Brain microvascular endothelial cell (primary cell): ENCODE results near the gene CSRNP3.
"Not testable (repeated sequence)": the region's sequence is repeated elsewhere in the genome, so short reads cannot be mapped to it uniquely, and the experiment has no call there.

Source experiments
- DNase-seq: peaks from one replicate; pipeline ENCODE4 v3.0.0-alpha.2; 2020
- H3K27ac ChIP-seq: fragments of 250-450 bp; sonication (Bioruptor Pico); 2 replicates; pipeline ENCODE4 v1.5.1; 2020; ENCODE audit warnings: mild to moderate bottlenecking, moderate library complexity
- H3K27me3 ChIP-seq: fragments of 250-450 bp; sonication (Bioruptor Pico); replicated peaks from 2 replicates; pipeline ENCODE4 v1.5.1; 2020; ENCODE audit warnings: mild to moderate bottlenecking
- H3K36me3 ChIP-seq: fragments of 250-450 bp; sonication (Bioruptor Pico); replicated peaks from 2 replicates; pipeline ENCODE4 v1.5.1; 2020; ENCODE audit warnings: mild to moderate bottlenecking
- H3K4me3 ChIP-seq: 2 replicates; pipeline ENCODE4 v1.5.1; 2011; ENCODE audit warnings: low read depth, mild to moderate bottlenecking, control low read depth, low read length, moderate library complexity
- in situ Hi-C: cut with HindIII; loops from 2 replicates; pipeline ENCODE4 v1.10.0; 2017; ENCODE audit warnings: low sequenced_read_pairs, low pct_ligation_motif_present
- TF ChIP-seq, protein P1 (sequence below): IDR thresholded peaks from 2 replicates; pipeline ENCODE4 v1.5.1; 2011; ENCODE audit warnings: low read depth, mild to moderate bottlenecking, moderate library complexity, low read length, control low read depth, inconsistent platforms; ENCODE audit errors: missing control alignments

Gene CSRNP3

DNA sequence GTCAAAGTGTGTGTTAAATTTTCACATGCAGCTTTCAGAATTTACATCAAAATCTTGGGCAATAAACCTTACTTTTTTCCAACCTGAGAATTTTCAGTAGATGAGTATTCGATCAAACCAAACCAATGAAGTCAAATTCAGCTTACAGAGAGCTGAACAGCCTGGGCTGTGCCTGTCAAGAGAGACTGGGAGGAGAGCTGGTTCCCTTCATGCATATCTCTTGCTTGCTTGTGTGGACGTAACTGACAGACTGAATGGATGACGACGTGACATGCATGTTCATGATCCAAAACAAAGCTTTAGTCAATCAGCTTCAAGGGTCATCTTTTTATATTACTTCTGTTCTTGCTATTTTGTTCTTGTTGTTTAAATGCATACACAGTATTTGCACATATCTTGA is 179.3 kb downstream of the CSRNP3 start:
- Histone ChIP-seq H3K27me3 (no peaks in the 10 kb centered on the region), H3K36me3 (no peaks in the 10 kb centered on the region), H3K4me3 (no peak overlapping the region), H3K27ac (no peak overlapping the region)
- DNase-seq = no peak
- in situ Hi-C loops = no loop called here
- TF ChIP-seq, protein P1, sequence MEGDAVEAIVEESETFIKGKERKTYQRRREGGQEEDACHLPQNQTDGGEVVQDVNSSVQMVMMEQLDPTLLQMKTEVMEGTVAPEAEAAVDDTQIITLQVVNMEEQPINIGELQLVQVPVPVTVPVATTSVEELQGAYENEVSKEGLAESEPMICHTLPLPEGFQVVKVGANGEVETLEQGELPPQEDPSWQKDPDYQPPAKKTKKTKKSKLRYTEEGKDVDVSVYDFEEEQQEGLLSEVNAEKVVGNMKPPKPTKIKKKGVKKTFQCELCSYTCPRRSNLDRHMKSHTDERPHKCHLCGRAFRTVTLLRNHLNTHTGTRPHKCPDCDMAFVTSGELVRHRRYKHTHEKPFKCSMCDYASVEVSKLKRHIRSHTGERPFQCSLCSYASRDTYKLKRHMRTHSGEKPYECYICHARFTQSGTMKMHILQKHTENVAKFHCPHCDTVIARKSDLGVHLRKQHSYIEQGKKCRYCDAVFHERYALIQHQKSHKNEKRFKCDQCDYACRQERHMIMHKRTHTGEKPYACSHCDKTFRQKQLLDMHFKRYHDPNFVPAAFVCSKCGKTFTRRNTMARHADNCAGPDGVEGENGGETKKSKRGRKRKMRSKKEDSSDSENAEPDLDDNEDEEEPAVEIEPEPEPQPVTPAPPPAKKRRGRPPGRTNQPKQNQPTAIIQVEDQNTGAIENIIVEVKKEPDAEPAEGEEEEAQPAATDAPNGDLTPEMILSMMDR = no peak

DNA sequence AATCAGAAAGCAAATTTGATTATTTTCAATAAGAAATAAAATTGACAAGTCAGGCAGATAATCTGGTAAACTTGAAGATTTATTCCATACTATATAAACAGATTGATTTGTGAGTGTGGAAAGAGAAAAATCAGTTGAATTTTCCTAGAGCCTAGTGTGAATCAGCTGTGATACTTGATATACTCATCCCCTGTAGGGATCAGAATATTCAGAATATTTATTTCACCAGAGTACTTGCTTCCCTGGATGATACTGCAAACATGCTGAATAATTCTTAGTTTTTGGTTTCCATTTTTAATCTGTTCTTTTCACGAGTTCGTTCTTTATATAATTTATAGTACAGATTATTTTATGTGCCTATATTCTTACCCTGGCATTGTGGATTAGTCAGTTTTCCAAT is 181.7 kb downstream of the CSRNP3 start:
- H3K4me3 ChIP-seq = no peak overlapping the region
- TF ChIP-seq, protein P1 = no peak
- in situ Hi-C loops = no loop called here

DNA sequence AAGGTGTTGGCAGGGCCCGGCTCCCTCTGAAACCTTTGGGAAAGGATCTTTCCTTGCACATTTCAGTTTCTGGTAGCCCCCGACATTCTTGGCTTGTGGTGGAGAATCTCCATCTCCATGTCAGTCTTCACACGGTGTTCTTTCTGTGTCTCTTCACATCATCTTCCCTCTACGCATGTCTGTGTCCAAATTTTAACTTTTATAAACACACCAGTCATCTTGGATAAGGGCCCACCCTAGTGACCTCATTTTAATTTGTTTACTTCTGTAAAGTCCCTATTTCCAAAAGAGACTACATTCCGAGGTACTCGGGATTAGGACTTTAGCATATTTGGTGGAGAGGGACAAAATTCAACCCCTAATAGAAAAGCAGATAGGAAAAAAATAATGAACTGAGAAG is 186.2 kb downstream of the CSRNP3 start:
- no peak overlapping the region for H3K27ac ChIP-seq
- no peak overlapping the region for H3K4me3 ChIP-seq
- H3K36me3 ChIP-seq = no peaks in the 10 kb centered on the region
- TF ChIP-seq, protein P1 = no peak
- in situ Hi-C loops = no loop called here
- no peak for DNase-seq
- H3K27me3 ChIP-seq = no peaks in the 10 kb centered on the region

More for the DNA sequence above, 181.7 kb downstream of the CSRNP3 start:
- Histone ChIP-seq H3K36me3 (no peaks in the 10 kb centered on the region), H3K27me3 (no peaks in the 10 kb centered on the region), H3K27ac (no peak overlapping the region)
- no peak for DNase-seq

DNA sequence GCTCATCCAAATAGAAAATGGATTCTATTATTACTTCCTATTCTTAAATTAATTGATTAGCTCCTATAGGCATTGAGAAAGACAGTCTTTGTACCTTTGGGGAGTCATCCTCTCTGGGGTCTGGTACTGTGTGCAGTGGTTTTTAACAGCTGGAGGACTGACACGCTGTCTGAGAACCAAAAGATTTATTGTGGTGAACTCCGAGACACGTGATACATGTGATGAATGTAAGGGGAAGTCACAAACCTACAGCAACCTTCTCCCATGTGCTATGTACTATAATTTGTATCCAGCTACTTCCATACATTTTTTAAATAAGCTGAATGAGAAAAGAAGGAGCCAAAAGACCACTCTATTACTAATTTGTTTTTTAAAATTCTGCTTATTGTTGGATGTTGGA is 190.9 kb downstream of the CSRNP3 start:
- no peaks in the 10 kb centered on the region for H3K36me3 ChIP-seq
- DNase-seq = no peak
- no peaks in the 10 kb centered on the region for H3K27me3 ChIP-seq
- in situ Hi-C loops = no loop called here
- no peak overlapping the region for H3K27ac ChIP-seq
- TF ChIP-seq, protein P1 = no peak
- no peak overlapping the region for H3K4me3 ChIP-seq

DNA sequence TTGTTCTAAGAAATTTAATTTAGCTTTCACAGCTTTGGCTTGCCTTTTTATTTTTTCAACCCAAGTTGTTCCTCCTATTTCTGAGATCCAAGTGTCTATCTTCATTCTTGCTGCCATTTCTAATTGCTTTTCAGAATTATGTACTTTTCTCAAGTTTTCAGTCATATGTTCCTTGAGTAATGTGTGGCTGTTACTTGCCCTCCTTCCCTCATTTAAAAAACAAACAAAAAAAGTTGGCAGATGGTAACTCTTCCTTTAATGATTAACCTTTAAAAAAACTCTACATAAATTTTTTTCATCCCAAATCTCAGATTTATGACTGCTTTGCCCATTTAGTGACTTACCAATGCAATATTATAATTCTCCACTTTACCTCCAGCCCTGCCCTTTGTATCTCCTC is 193.2 kb downstream of the CSRNP3 start:
- H3K27ac ChIP-seq = no peak overlapping the region
- in situ Hi-C loops = no loop called here
- TF ChIP-seq, protein P1 = no peak
- no peaks in the 10 kb centered on the region for H3K36me3 ChIP-seq
- DNase-seq = no peak
- no peaks in the 10 kb centered on the region for H3K27me3 ChIP-seq
- H3K4me3 ChIP-seq = no peak overlapping the region

DNA sequence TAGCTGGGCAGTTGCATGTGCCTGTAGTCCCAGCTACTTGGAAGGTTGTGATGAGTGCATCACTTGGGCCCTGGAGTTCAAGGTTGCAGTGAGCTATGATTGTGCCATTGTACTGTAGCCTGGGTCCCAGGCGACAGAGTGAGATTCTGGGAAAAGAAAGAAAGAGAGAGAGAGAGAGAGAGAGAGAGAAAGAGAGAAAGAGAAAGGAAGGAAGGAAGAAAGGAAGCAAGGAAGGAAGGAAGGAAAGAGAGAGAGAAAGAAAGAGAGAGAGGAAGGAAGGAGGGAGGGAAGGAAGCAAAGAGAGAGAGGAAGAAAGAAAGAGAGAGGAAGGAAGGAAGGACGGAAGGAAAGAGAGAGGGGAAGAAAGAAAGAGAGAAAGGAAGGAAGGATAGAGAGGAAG is 196.1 kb downstream of the CSRNP3 start:
- TF ChIP-seq, protein P1 = no peak
- in situ Hi-C loops = no loop called here
- no peak for DNase-seq

DNA sequence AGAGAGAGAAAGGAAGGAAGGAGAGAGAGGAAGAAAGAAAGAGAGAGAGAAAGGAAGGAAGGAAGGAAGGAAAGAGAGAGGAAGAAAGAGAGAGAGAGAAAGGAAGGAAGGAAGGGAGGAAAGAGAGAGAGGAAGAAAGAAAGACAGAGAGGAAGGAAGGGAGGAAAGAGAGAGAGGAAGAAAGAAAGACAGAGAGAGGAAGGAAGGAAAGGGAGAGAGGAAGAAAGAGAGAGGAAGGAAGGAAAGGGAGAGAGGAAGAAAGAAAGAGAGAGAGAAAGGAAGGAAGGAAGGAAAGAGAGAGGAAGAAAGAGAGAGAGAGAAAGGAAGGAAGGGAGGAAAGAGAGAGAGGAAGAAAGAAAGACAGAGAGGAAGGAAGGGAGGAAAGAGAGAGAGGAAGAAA is 196.6 kb downstream of the CSRNP3 start:
- H3K27me3 ChIP-seq, H3K27ac ChIP-seq, DNase-seq, H3K4me3 ChIP-seq, H3K36me3 ChIP-seq, in situ Hi-C loops: not testable (repeated sequence)

More for the DNA sequence above, 196.1 kb downstream of the CSRNP3 start:
- H3K36me3 ChIP-seq = no peaks in the 10 kb centered on the region
- no peaks in the 10 kb centered on the region for H3K27me3 ChIP-seq
- H3K4me3 ChIP-seq = no peak overlapping the region
- no peak overlapping the region for H3K27ac ChIP-seq
